ENCODE results near the gene AKR1C2. TPM values are rescaled to one million over a fixed set of nuclear protein-coding genes. Genes with fewer than 3 reads are reported as not detected.

AKR1C2 gene
- total and polyA plus RNA-seq, 11 donors = 9.3 to 33.7 (median 14.5) TPM

DNA sequence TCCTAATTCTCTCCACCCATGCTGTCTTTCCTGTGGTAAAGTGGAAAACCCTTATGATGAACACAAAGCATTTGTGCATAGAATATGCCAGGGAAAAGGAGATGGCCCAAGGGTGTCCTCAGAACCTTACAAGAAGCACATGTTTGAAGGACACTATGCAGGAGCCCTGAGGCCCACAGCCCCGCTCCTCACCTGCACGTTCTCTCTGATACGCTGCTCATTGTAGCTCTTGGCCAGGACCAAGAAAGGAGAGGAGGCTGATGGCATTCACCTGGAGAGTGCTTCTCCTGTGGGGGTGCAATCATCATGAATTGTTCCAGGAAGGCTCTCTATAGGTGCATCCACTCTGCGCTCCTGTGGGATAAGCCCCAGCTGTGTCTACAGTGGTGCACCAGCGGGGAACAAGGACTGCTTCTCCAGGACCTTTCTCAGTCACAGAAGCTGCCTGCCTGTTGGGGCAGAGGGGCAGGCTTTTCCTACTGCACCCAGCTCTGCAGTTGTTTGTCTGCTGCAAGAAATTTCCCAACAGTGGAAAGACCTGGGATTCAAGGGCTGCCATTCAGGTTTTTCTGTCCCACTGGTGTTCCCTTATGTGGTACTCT is 19.9 kb downstream of the AKR1C2 start:
- Histone ChIP-seq H3K36me3 (peaks cover 0 to 11% (median 0%) of the 10 kb centered on the region in 9 donors), H3K4me3 (no peak overlapping the region), H3K27me3 (no peaks in the 10 kb centered on the region), H3K9me3 (no peaks in the 10 kb centered on the region), H3K4me1 (peaks cover 0 to 18% (median 6%) of the 10 kb centered on the region in 12 donors), H3K27ac (no peak overlapping the region)
- 96 to 98% (median 98%) methylated on average over 5 of the region's 5 CpGs for WGBS, 4 donors
- intact Hi-C loops (cut with DNase I) = loop anchor here in 5 of 10 donors (2.0 to 10.0 kb wide), 5 partner anchors 111 to 136 kb away; partner anchors contain the start of gene AKR1C3 (in 1 of the 5)
- TF ChIP-seq, protein P1, sequence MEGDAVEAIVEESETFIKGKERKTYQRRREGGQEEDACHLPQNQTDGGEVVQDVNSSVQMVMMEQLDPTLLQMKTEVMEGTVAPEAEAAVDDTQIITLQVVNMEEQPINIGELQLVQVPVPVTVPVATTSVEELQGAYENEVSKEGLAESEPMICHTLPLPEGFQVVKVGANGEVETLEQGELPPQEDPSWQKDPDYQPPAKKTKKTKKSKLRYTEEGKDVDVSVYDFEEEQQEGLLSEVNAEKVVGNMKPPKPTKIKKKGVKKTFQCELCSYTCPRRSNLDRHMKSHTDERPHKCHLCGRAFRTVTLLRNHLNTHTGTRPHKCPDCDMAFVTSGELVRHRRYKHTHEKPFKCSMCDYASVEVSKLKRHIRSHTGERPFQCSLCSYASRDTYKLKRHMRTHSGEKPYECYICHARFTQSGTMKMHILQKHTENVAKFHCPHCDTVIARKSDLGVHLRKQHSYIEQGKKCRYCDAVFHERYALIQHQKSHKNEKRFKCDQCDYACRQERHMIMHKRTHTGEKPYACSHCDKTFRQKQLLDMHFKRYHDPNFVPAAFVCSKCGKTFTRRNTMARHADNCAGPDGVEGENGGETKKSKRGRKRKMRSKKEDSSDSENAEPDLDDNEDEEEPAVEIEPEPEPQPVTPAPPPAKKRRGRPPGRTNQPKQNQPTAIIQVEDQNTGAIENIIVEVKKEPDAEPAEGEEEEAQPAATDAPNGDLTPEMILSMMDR (IDR thresholded peaks at IDR 0.05) = no peak
- TF ChIP-seq POLR2A (IDR thresholded peaks at IDR 0.05) = no peak
- ATAC-seq = peak in 1 of 4 donors; percentile 9
- no peak for DNase-seq

DNA sequence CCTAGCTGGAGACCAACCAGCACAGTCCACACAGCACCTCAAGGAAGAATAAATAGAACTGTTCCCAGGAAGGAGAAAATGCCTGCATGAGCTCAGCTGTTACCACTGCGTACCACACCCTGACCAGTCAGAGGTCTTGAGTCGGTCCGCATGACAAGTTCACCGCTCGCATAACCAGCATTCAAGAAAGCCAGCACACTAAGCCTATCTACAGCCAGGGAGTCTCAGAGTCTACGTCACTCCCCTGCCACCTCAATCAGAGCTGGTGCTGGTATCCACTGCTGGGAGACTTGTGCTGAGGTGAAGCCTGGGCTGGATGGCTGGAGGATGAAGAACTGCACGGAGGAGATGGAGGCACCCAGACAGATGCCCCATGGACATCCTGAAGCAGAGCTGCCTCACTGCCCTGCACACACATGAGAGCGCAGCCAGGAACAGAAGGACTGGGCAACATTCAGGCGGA is 20.9 kb downstream of the AKR1C2 start:
- no peaks in the 10 kb centered on the region for H3K27me3 ChIP-seq
- no peak for DNase-seq
- 93 to 96% (median 95%) methylated on average over 9 of the region's 9 CpGs for WGBS, 4 donors
- H3K4me1 ChIP-seq = peaks cover 0 to 18% (median 6%) of the 10 kb centered on the region in 12 donors
- peak in 3 of 4 donors; percentile 19 to 56 (median 44) for ATAC-seq
- peaks cover 0 to 14% (median 0%) of the 10 kb centered on the region in 9 donors for H3K36me3 ChIP-seq
- intact Hi-C loops (cut with DNase I) = loop anchor here in 6 of 10 donors (1.0 to 10.0 kb wide), 6 partner anchors 112 to 135 kb away; partner anchors contain the start of gene AKR1C3 (in 1 of the 6)
- H3K4me3 ChIP-seq = no peak overlapping the region
- no peak for TF ChIP-seq POLR2A (IDR thresholded peaks at IDR 0.05)
- TF ChIP-seq, protein P1 (IDR thresholded peaks at IDR 0.05) = no peak
- no peaks in the 10 kb centered on the region for H3K9me3 ChIP-seq
- no peak overlapping the region for H3K27ac ChIP-seq

DNA sequence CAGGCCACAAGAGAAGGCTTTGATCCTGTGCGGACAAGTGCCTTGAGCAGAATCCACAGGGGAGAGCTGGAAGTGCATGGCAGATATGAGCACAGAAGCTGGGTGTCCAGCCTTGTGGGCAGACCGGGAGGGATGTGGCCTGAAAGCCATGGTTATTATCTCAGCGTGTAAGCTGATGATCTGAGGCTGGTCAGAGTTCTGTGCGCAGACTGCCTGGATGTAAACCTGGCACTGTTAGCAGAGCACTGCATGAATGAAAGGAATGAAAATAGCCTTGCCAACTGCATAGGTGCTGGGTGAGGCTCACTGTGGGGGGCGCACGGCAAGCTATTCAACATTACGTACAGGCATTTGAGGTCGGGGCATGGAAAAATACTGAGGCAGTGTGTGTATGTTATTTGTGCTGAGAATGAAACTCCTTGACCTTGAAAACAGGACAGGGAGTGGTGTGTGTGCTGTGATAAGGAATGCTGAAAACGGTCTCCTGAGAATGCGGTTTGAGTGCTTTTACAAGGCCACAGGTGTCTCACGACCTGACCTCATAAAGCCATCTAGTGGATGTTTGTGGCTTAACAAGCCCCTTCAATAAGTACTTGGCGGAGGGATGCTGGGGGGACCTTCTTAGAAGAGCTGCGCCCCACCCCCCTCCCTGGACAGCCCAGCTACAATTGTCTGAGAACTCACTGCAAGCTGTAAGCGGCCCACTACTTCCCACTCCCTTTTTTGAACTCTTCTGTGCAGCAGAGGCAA is 21.8 kb downstream of the AKR1C2 start:
- 32 to 44% (median 38%) methylated on average over 13 to 14 of the region's 14 CpGs for WGBS, 4 donors
- Histone ChIP-seq H3K4me3 (no peak overlapping the region), H3K9me3 (no peaks in the 10 kb centered on the region), H3K27me3 (no peaks in the 10 kb centered on the region), H3K4me1 (peaks cover 0 to 18% (median 6%) of the 10 kb centered on the region in 12 donors), H3K36me3 (peaks cover 0 to 23% (median 0%) of the 10 kb centered on the region in 9 donors), H3K27ac (peak overlapping the region in 5 of 12 donors; percentile 7 to 52 (median 50))
- ATAC-seq (peak in 3 of 4 donors; percentile 52 to 68 (median 53)), DNase-seq (peak in 2 of 5 donors; percentile 17 to 31)
- intact Hi-C loops (cut with DNase I) = loop anchor here in 8 of 10 donors (1.0 to 10.0 kb wide), 7 partner anchors 113 to 135 kb away; partner anchors contain the start of gene AKR1C3 (in 1 of the 8)
- no peak for TF ChIP-seq POLR2A (IDR thresholded peaks at IDR 0.05)
- TF ChIP-seq, protein P1 (IDR thresholded peaks at IDR 0.05) = peak; percentile 21 to 58 (median 51)

DNA sequence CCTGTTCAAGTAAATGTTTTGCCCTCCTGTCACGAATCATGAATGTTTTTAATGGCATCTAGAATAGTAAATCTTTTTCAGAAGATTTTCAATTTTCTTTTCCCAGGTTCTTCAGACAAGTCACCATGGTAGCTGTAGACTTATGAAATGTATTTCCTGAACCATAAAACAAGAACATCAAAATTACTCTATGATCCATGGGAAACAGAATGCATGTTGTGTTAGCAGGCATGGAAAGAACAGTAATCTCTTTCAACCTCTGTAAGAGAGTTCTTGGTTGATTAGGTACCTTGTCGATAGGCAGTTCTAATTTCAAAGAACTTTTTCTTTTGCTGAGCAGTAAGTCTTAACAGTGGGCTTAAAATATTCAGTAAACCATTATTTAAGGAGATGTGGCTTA is 22.9 kb downstream of the AKR1C2 start:
- no peak for DNase-seq
- WGBS, 4 donors = 95 to 97% (median 96%) methylated on average over 2 of the region's 2 CpGs
- Histone ChIP-seq H3K4me1 (peaks cover 0 to 18% (median 6%) of the 10 kb centered on the region in 12 donors), H3K9me3 (no peaks in the 10 kb centered on the region), H3K4me3 (no peak overlapping the region), H3K36me3 (peaks cover 0 to 29% (median 0%) of the 10 kb centered on the region in 9 donors), H3K27me3 (no peaks in the 10 kb centered on the region), H3K27ac (no peak overlapping the region)
- ATAC-seq = no peak
- TF ChIP-seq, protein P1 (IDR thresholded peaks at IDR 0.05) = no peak
- TF ChIP-seq POLR2A (IDR thresholded peaks at IDR 0.05) = no peak
- intact Hi-C loops (cut with DNase I) = loop anchor here in 6 of 10 donors (2.0 to 10.0 kb wide), 6 partner anchors 114 to 133 kb away; partner anchors contain the start of gene AKR1C3 (in 1 of the 6)

Data from heart left ventricle (tissue), 16 donors.